Stimulated activated CD8-positive, alpha-beta memory T cell treated with anti-CD3 and anti-CD28 coated beads, Interleukin-12 subunit alpha, Interleukin-12 subunit beta, amount 100 ng/mL, for 1 hour (primary cell): ENCODE measurements around the gene TXNDC9.
"Not testable (repeated sequence)": the region's sequence is repeated elsewhere in the genome, so short reads cannot be mapped to it uniquely, and the experiment has no call there.

Experiments
- DNase-seq: peaks from one replicate; pipeline ENCODE4 v3.0.0-alpha.2; 2020; ENCODE audit warnings: low read depth

Gene TXNDC9

GRCh38 chr2:99325384-99325783 is 10.7 kb downstream of the TXNDC9 start:
- no peak for DNase-seq

DNA sequence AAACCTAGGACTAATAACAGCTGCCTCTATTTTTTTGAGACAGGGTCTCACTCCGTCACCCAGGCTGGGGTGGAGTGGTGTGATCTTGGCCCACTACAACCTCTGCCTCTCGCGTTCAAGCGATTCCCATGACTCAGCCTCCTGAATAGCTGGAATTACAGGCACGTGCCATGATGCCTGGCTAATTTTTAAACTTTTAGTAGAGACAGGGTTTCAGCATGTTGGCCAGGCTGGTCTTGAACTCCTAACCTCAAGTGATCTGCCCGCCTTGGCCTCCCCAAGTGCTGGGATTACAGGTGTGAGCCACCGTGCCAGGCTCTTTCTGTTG is 18.3 kb downstream of the TXNDC9 start:
- not testable (repeated sequence) for DNase-seq

- no peak for DNase-seq
These were observed 18.8 kb downstream of the TXNDC9 start for GRCh38 chr2:99317161-99317872.

DNA sequence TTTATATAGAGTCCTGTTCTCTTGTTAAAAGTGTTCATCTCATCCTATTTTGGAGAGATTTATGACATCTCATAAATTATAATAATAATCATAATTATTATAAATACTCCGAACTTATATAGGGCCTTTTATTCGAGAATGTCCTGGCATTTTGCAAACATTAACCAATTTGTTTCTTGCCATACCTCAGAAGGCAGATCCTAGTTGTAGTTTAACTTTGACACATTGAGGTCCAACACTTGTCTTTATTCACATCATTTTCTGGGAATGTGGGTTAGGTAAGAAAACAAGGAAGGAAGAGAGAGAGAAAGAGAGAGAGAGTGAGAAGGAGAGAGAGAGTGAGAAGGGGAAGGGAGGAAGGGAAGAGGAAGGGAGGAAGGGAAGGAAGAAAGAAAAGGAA is 35.0 kb downstream of the TXNDC9 start, which contains the start of gene LYG1:
TSS of gene LYG1 (minus strand) at position 101 of the 400 bp plus-strand sequence. CDS start 5,527 bp downstream, outside the sequence.
- DNase-seq: not testable (repeated sequence)

DNA sequence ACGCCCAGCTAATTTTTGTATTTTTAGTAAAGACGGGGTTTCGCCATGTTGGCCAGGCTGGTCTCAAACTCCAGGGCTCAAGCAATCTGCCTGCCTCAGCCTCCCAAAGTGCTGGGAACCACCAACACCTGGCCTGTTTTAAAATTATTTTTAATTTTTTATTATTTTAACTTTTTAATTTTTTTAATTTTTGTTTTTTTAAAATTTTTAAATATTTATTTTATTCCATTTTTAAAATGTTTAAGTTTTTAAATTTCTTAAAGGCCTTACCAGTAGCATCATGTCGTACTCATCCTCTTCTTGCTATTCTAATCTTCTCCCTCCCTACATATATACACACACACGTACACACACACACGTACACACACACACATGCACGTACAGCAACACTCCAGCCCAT is 36.6 kb downstream of the TXNDC9 start:
- DNase-seq: no peak

- DNase-seq: no peak
These were observed 38.1 kb downstream of the TXNDC9 start for GRCh38 chr2:99297994-99298393.

DNA sequence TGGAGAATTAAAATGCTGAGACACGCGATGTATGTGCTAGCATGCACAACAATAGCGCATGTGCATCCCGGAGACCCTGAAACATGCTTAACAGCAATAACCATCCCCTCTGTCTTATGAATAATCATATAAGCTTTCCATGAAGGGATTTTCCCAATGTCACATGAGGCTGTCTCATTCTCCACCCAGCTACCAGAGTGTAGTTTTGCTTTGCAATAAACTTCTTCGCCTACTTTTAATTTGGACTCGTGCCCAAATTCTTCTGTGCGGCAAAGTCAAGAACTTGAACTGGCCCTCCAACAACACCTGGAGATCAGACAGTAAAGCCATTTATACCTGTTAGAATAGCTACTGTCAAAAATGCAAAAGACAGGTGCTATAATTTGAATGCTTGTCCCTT is 50.6 kb downstream of the TXNDC9 start:
- no peak for DNase-seq

GRCh38 chr2:99279969-99280695 is 56.0 kb downstream of the TXNDC9 start:
- DNase-seq: no peak

GRCh38 chr2:99278793-99279291 is 57.3 kb downstream of the TXNDC9 start:
- DNase-seq: no peak

DNA sequence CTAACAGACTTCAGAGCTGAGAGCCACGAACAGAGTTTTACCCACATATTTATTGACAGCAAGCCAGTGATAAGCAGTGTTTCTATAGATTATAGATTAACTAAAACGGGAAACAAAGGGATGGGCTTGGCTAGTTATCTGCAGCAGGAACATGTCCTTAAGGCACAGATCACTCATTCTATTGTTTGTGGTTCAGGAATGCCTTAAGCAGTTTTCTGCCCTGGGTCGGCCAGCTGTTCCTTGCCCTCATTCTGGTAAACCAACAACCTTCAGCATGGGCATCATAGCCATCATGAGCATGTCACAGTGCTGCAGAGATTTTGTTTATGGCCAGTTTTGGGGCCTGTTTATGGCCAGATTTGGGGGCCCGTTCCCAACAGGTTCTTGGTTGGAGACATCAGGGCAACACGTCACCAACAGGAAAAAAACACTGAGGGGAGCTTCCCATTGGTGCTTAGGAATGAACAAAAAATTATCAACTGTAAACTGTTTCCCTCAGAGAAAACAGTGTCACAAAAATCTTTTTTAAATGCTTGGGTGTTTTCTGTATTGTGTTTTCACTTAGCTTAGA is 57.9 kb downstream of the TXNDC9 start:
- not testable (repeated sequence) for DNase-seq

- no peak for DNase-seq
These were observed 60.3 kb downstream of the TXNDC9 start for GRCh38 chr2:99275882-99276281.
